ENCODE results near the gene MAP4.
"Not testable (repeated sequence)": the region's sequence is repeated elsewhere in the genome, so short reads cannot be mapped to it uniquely, and the experiment has no call there.

The MAP4 gene, protein sequence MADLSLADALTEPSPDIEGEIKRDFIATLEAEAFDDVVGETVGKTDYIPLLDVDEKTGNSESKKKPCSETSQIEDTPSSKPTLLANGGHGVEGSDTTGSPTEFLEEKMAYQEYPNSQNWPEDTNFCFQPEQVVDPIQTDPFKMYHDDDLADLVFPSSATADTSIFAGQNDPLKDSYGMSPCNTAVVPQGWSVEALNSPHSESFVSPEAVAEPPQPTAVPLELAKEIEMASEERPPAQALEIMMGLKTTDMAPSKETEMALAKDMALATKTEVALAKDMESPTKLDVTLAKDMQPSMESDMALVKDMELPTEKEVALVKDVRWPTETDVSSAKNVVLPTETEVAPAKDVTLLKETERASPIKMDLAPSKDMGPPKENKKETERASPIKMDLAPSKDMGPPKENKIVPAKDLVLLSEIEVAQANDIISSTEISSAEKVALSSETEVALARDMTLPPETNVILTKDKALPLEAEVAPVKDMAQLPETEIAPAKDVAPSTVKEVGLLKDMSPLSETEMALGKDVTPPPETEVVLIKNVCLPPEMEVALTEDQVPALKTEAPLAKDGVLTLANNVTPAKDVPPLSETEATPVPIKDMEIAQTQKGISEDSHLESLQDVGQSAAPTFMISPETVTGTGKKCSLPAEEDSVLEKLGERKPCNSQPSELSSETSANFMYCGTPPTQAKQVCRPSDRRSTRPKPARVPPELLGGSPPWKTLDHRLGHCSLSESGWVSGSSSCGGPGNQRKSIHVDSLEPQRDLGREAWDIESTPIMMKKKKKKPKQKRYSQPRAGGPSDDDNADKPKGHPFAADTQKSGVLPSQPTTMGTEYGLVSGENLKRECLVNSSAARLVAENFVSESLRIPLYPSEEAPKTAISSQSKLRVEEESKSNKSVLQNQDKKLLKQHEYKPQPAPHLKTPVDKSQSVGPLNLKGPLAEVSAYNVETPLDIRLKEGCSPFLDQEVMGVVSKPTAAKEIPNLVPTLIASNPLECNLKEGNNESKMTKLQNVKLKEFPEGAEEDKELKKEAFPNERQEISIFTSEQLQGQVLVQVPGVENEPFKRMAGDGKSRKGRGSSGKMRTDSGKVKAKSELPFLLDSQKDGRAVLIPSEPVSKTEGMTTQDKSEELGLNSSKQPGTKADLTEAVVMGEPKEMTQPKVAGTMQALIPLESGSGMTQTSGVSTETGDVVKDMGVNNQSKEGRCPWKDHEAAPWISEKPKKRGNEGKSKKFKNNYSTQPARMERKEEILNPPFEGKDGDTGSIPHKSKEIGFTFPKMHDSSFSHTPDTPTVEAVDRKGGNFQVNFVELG (N-terminal part only)

GRCh38 chr3:48016301-48016973, at the start of gene MAP4:
Gene MAP4, minus strand, starts transcription at chr3:48016416. Its CDS starts 17,556 bp downstream, at chr3:47998860.
- Histone ChIP-seq H3K9me3 (ENCODE audit: low read length) (no peaks in the 10 kb centered on the region), H3K27me3 (ENCODE audit: control insufficient read depth in 1 of 2, insufficient read depth in 2 of 2, low read length in 2 of 2) (no peaks in the 10 kb centered on the region), H3K36me3 (ENCODE audit: insufficient read depth, low read length) (no peaks in the 10 kb centered on the region), H3K4me3 (ENCODE audit: low read depth in 1 of 2, low read length in 2 of 2) (no peak within 1 kb of the TSS), H3K9ac (ENCODE audit: low read length) (no peak within 1 kb of the TSS), H3K27ac (ENCODE audit: low read depth, low read length) (peak within 1 kb of the TSS; percentile 72), H3K4me1 (ENCODE audit: insufficient read depth, low read length) (peaks cover 57% of the 10 kb centered on the region)

DNA sequence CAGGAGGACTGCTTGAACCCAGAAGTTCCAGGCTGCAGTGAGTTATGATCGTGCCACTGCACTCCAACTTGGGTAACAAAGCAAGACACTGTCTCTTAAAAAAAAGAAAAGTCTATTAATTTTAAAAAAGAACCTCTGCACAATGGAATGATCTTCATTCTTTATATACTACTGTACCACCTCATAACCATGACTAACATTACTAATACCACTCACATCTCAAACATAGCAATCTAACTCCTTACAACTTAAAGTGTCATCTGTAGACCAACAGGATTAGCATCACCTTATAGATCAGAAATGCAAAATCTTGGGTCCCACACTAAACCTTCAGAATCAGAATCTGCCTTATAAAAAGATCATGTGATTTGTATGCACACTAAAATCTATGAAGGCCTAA, 48.8 kb upstream of the MAP4 start:
- Histone ChIP-seq H3K36me3 (ENCODE audit: insufficient read depth, low read length) (no peaks in the 10 kb centered on the region), H3K9ac (ENCODE audit: low read length) (no peak overlapping the region), H3K4me3 (ENCODE audit: low read depth in 1 of 2, low read length in 2 of 2) (no peak overlapping the region), H3K4me1 (ENCODE audit: insufficient read depth, low read length) (peaks cover 25% of the 10 kb centered on the region), H3K27me3 (ENCODE audit: control insufficient read depth in 1 of 2, insufficient read depth in 2 of 2, low read length in 2 of 2) (no peaks in the 10 kb centered on the region), H3K9me3 (ENCODE audit: low read length) (no peaks in the 10 kb centered on the region), H3K27ac (ENCODE audit: low read depth, low read length) (no peak overlapping the region)

GRCh38 chr3:48064292-48064829, 48.1 kb upstream of the MAP4 start:
- Histone ChIP-seq H3K27ac (ENCODE audit: low read depth, low read length) (no peak overlapping the region), H3K9me3 (ENCODE audit: low read length) (no peaks in the 10 kb centered on the region), H3K4me1 (ENCODE audit: insufficient read depth, low read length) (peaks cover 25% of the 10 kb centered on the region), H3K9ac (ENCODE audit: low read length) (no peak overlapping the region), H3K4me3 (ENCODE audit: low read depth in 1 of 2, low read length in 2 of 2) (no peak overlapping the region), H3K27me3 (ENCODE audit: control insufficient read depth in 1 of 2, insufficient read depth in 2 of 2, low read length in 2 of 2) (no peaks in the 10 kb centered on the region), H3K36me3 (ENCODE audit: insufficient read depth, low read length) (no peaks in the 10 kb centered on the region)

DNA sequence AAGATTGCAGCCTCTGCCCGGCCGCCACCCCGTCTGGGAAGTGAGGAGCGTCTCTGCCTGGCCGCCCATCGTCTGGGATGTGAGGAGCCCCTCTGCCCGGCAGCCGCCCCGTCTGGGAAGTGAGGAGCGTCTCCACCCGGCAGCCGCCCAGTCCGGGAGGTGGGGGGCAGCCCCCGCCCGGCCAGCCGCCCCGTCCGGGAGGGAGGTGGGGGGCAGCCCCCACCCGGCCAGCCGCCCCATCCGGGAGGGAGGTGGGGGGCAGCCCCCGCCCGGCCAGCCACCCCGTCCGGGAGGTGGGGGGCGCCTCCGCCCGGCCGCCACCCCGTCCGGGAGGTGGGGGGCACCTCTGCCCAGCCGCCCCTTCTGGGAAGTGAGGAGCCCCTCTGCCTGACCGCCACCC, 45.4 kb upstream of the MAP4 start:
- not testable (repeated sequence) for H3K27ac ChIP-seq (ENCODE audit: low read depth, low read length); H3K36me3 ChIP-seq (ENCODE audit: insufficient read depth, low read length); H3K4me3 ChIP-seq (ENCODE audit: low read depth in 1 of 2, low read length in 2 of 2); H3K9ac ChIP-seq (ENCODE audit: low read length); H3K9me3 ChIP-seq (ENCODE audit: low read length); H3K27me3 ChIP-seq (ENCODE audit: control insufficient read depth in 1 of 2, insufficient read depth in 2 of 2, low read length in 2 of 2)
- H3K4me1 ChIP-seq (ENCODE audit: insufficient read depth, low read length) = peaks cover 23% of the 10 kb centered on the region

- Histone ChIP-seq H3K27ac (ENCODE audit: low read depth, low read length) (no peak overlapping the region), H3K4me1 (ENCODE audit: insufficient read depth, low read length) (peaks cover 6% of the 10 kb centered on the region), H3K27me3 (ENCODE audit: control insufficient read depth in 1 of 2, insufficient read depth in 2 of 2, low read length in 2 of 2) (no peaks in the 10 kb centered on the region), H3K9ac (ENCODE audit: low read length) (no peak overlapping the region), H3K36me3 (ENCODE audit: insufficient read depth, low read length) (no peaks in the 10 kb centered on the region), H3K4me3 (ENCODE audit: low read depth in 1 of 2, low read length in 2 of 2) (no peak overlapping the region), H3K9me3 (ENCODE audit: low read length) (no peaks in the 10 kb centered on the region)
Observed at GRCh38 chr3:48058091-48058490, 41.9 kb upstream of the MAP4 start.

DNA sequence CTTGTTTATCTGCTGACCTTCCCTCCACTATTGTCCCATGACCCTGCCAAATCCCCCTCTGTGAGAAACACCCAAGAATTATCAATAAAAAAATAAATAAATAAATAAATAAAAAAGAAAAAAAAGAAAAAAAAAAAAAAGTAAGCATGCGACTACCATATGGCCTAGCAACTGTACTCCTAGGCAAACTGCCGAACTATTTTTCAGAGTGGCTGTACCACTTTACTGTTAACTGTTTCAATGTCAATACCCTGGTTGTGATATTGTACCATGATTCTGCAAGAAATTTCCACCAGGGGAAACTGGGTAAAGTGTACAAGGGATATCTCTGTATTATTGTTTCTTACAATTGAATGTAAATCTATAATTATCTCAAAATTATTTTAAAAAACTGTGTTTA, 41.3 kb upstream of the MAP4 start:
- Histone ChIP-seq H3K27ac (ENCODE audit: low read depth, low read length) (no peak overlapping the region), H3K9ac (ENCODE audit: low read length) (no peak overlapping the region), H3K27me3 (ENCODE audit: control insufficient read depth in 1 of 2, insufficient read depth in 2 of 2, low read length in 2 of 2) (no peaks in the 10 kb centered on the region), H3K9me3 (ENCODE audit: low read length) (no peaks in the 10 kb centered on the region), H3K36me3 (ENCODE audit: insufficient read depth, low read length) (no peaks in the 10 kb centered on the region), H3K4me3 (ENCODE audit: low read depth in 1 of 2, low read length in 2 of 2) (no peak overlapping the region), H3K4me1 (ENCODE audit: insufficient read depth, low read length) (peaks cover 6% of the 10 kb centered on the region)

DNA sequence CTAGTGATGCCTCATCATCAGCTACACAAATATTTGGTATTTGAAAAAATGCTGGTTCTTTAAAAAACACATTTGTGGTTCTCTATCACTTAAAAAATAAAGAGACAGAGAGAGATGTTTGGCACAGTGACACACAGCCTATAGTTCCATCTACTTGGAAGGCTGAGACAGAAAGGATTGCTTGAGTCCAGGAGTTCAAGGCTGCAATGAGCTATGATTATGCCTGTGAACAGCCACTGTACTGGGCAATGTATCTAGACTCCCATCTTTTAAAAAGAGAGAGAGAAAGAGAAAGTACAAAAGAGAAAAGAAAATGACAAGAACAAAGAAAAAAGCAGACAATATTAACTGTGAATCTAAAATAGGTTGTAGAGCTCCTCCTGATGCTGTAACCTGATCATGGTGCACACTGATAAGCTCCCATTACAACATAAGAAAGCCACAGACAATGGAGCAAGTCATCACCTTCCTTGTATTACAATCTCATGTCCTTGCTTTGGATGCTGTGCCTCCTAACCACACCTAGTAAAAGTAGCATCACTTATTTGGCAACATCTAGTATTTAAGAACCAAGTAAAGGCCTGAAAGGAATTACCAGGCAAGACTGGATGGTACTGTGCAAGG, 31.7 kb upstream of the MAP4 start:
- H3K4me3 ChIP-seq (ENCODE audit: low read depth in 1 of 2, low read length in 2 of 2) = no peak overlapping the region
- no peaks in the 10 kb centered on the region for H3K9me3 ChIP-seq (ENCODE audit: low read length)
- H3K4me1 ChIP-seq (ENCODE audit: insufficient read depth, low read length) = no peaks in the 10 kb centered on the region
- H3K9ac ChIP-seq (ENCODE audit: low read length) = no peak overlapping the region
- H3K27ac ChIP-seq (ENCODE audit: low read depth, low read length) = no peak overlapping the region
- no peaks in the 10 kb centered on the region for H3K36me3 ChIP-seq (ENCODE audit: insufficient read depth, low read length)
- H3K27me3 ChIP-seq (ENCODE audit: control insufficient read depth in 1 of 2, insufficient read depth in 2 of 2, low read length in 2 of 2) = no peaks in the 10 kb centered on the region

- H3K36me3 ChIP-seq (ENCODE audit: insufficient read depth, low read length) = no peaks in the 10 kb centered on the region
- no peaks in the 10 kb centered on the region for H3K27me3 ChIP-seq (ENCODE audit: control insufficient read depth in 1 of 2, insufficient read depth in 2 of 2, low read length in 2 of 2)
- no peak overlapping the region for H3K27ac ChIP-seq (ENCODE audit: low read depth, low read length)
- H3K4me3 ChIP-seq (ENCODE audit: low read depth in 1 of 2, low read length in 2 of 2) = no peak overlapping the region
- H3K4me1 ChIP-seq (ENCODE audit: insufficient read depth, low read length) = peaks cover 21% of the 10 kb centered on the region
- H3K9ac ChIP-seq (ENCODE audit: low read length) = no peak overlapping the region
- H3K9me3 ChIP-seq (ENCODE audit: low read length) = no peaks in the 10 kb centered on the region
Observed at GRCh38 chr3:48042071-48042760, 26.0 kb upstream of the MAP4 start.

- Histone ChIP-seq H3K27ac (ENCODE audit: low read depth, low read length) (peak overlapping the region; percentile 60), H3K36me3 (ENCODE audit: insufficient read depth, low read length) (no peaks in the 10 kb centered on the region)
Observed at GRCh38 chr3:48039487-48040190, 23.4 kb upstream of the MAP4 start.

More at GRCh38 chr3:48039487-48040190, 23.4 kb upstream of the MAP4 start:
- H3K9me3 ChIP-seq (ENCODE audit: low read length) = no peaks in the 10 kb centered on the region
- no peaks in the 10 kb centered on the region for H3K27me3 ChIP-seq (ENCODE audit: control insufficient read depth in 1 of 2, insufficient read depth in 2 of 2, low read length in 2 of 2)
- H3K9ac ChIP-seq (ENCODE audit: low read length) = no peak overlapping the region
- peaks cover 34% of the 10 kb centered on the region for H3K4me1 ChIP-seq (ENCODE audit: insufficient read depth, low read length)
- no peak overlapping the region for H3K4me3 ChIP-seq (ENCODE audit: low read depth in 1 of 2, low read length in 2 of 2)

Data from muscle layer of colon (tissue), 2 donors.